OCI-M2 (cell line): Measurements from ENCODE around the gene DTWD2.
"Not testable (repeated sequence)": the region's sequence is repeated elsewhere in the genome, so short reads cannot be mapped to it uniquely, and the experiment has no call there.

Experiments
- DNase-seq: peaks from one replicate; lab custom pipeline; 2025; ENCODE audit not compliant: unreplicated experiment; lab: John Stamatoyannopoulos, UW

Gene DTWD2

GRCh38 chr5:118998861-118999260, 10.5 kb upstream of the DTWD2 start:
- not testable (repeated sequence) for DNase-seq

GRCh38 chr5:118996098-118996497, 7.8 kb upstream of the DTWD2 start:
- DNase-seq = no peak

GRCh38 chr5:118994595-118994994, 6.2 kb upstream of the DTWD2 start:
- no peak for DNase-seq

GRCh38 chr5:118993118-118993517, 4.8 kb upstream of the DTWD2 start:
- not testable (repeated sequence) for DNase-seq

GRCh38 chr5:118992055-118992454, 3.7 kb upstream of the DTWD2 start:
- not testable (repeated sequence) for DNase-seq

GRCh38 chr5:118990582-118990981, 2.2 kb upstream of the DTWD2 start:
- no peak for DNase-seq

GRCh38 chr5:118989816-118990215, 1.5 kb upstream of the DTWD2 start:
- no peak for DNase-seq

GRCh38 chr5:118988866-118989180, 476 bp upstream of the DTWD2 start:
- no peak for DNase-seq

GRCh38 chr5:118984602-118985001, 3.7 kb downstream of the DTWD2 start:
- no peak for DNase-seq

- no peak for DNase-seq
Measured at GRCh38 chr5:118981783-118982182, 6.6 kb downstream of the DTWD2 start.

GRCh38 chr5:118980438-118980837, 7.9 kb downstream of the DTWD2 start:
- no peak for DNase-seq

GRCh38 chr5:118980017-118980416, 8.3 kb downstream of the DTWD2 start:
- DNase-seq = no peak

GRCh38 chr5:118973779-118974445, 14.4 kb downstream of the DTWD2 start:
- not testable (repeated sequence) for DNase-seq

- DNase-seq = no peak
Measured at GRCh38 chr5:118968925-118969375, 19.4 kb downstream of the DTWD2 start.

- DNase-seq = no peak
Measured at GRCh38 chr5:118968406-118968911, 19.9 kb downstream of the DTWD2 start.

GRCh38 chr5:118967059-118967508, 21.3 kb downstream of the DTWD2 start:
- no peak for DNase-seq

GRCh38 chr5:118965890-118966289, 22.5 kb downstream of the DTWD2 start:
- no peak for DNase-seq

GRCh38 chr5:118964970-118965369, 23.4 kb downstream of the DTWD2 start:
- not testable (repeated sequence) for DNase-seq

GRCh38 chr5:118964388-118964787, 24.0 kb downstream of the DTWD2 start:
- DNase-seq = not testable (repeated sequence)

- DNase-seq = no peak
Measured at GRCh38 chr5:118963169-118963568, 25.2 kb downstream of the DTWD2 start.

- no peak for DNase-seq
Measured at GRCh38 chr5:118960557-118960956, 27.8 kb downstream of the DTWD2 start.

- DNase-seq = no peak
Measured at GRCh38 chr5:118956727-118957126, 31.6 kb downstream of the DTWD2 start.

GRCh38 chr5:118953652-118954005, 34.7 kb downstream of the DTWD2 start:
- DNase-seq = no peak
